Ovary (tissue), 9 donors: Measurements from ENCODE around the gene HPCA. TPM values are rescaled to one million over a fixed set of nuclear protein-coding genes. Genes with fewer than 3 reads are reported as not detected.
A peak's percentile ranks its signal among the peaks of the same experiment; 100 is the strongest.

Source experiments
- DNase-seq, 5 donors: peaks; one replicate each; pipeline ENCODE4 v3.0.0-alpha.2; 2019 to 2020
- H3K27ac ChIP-seq, 2 donors: fragments of 200-600 bp; one replicate each; pipeline versions ENCODE4 v1.5.1 to v1.8.0; 2019 to 2022
- H3K27me3 ChIP-seq: fragments of 200-600 bp; one replicate; pipeline ENCODE4 v1.8.0; 2022
- H3K36me3 ChIP-seq: fragments of 200-600 bp; sonication (generic); one replicate; pipeline ENCODE4 v1.5.1; 2019
- H3K4me1 ChIP-seq: one replicate; pipeline ENCODE4 v1.8.1; 2013; ENCODE audit warnings: mild to moderate bottlenecking, moderate library complexity; ENCODE audit not compliant: insufficient read depth
- H3K4me3 ChIP-seq: fragments of 200-600 bp; sonication (generic); one replicate; pipeline ENCODE4 v1.5.1; 2017
- H3K9me3 ChIP-seq, 2 donors: fragments of 200-600 bp in 1 of 2; sonication (generic) in 1 of 2; one replicate each; pipeline versions ENCODE4 v1.5.1 to v1.8.1; 2013 to 2019; ENCODE audit warnings: mild to moderate bottlenecking in 1 of 2, moderate library complexity in 1 of 2
- CTCF ChIP-seq, 3 donors: fragments of 450-650 bp in 2 of 3; fragments of 200-600 bp in 1 of 3; IDR thresholded peaks; one replicate each; pipeline versions ENCODE4 v1.5.1 to v1.8.0; 2016 to 2022; ENCODE audit warnings: antibody characterized with exemption in 3 of 3, mild to moderate bottlenecking in 1 of 3
- EP300 ChIP-seq: sonication (generic); formaldehyde crosslinking; IDR thresholded peaks from one replicate; pipeline ENCODE4 v1.6.1; 2017; ENCODE audit warnings: antibody characterized with exemption
- POLR2A ChIP-seq: fragments of 450-650 bp; IDR thresholded peaks from one replicate; pipeline ENCODE4 v1.6.1; 2017; ENCODE audit warnings: antibody characterized with exemption, mild to moderate bottlenecking, moderate library complexity
- WGBS, 3 donors: extraction: QIAGEN DNeasy Blood & Tissue Kit in 1 of 3; methylation state at CpG; one replicate each; pipeline versions ENCODE4 v1.1.5 to v1.1.7; 2013 to 2017; 5-methylcytosine and 5-hydroxymethylcytosine counted together
- intact Hi-C, 4 donors: fragments of 100-400 bp; cut with DNase I; formaldehyde crosslinking; loops; one replicate each; pipeline versions ENCODE4 v1.11.0 to v1.15.1; 2022 to 2023
- polyA plus RNA-seq, 2 donors: library from polyadenylated mRNA; stranded (reverse); fragments of 200-250 nt in 1 of 2; fragments of 350-450 nt in 1 of 2; fragmentation: Illumina TruSeq in 1 of 2; extraction: RNeasy Lipid Tissue Mini Kit (QIAGEN cat#74804) in 1 of 2; gene quantifications; one replicate each; pipeline ENCODE4 v1.2.3, GENCODE V29; 2013 to 2014
- total RNA-seq, 7 donors: library from RNA; depleted of rRNA in 2 of 7; stranded (reverse); fragments of >200 nt in 2 of 7; fragmentation: NEBNext Ultra II Directional in 3 of 7; extraction: Animal tissue kit (Norgen Biotek cat#: 25700) in 3 of 7; gene quantifications; one replicate each; pipeline versions ENCODE4 v1.1.0 to v1.2.4, GENCODE V29; 2016 to 2023
- donor health status: DM: no; HTN: no; CAD: no; lungs with moderate emphysema.
- donor health status: DM: no; HTN: no; CAD: no.
- donor health status: Bipolar disorder and iron deficiency.
- donor health status: DM: yes; HTN: yes; CAD: no.
- donor health status: DM: no; HTN: no; CAD: no.
- donor health status: DM: yes; HTN: yes; CAD: no.

HPCA gene
- total and polyA plus RNA-seq, 9 donors: 0.23 to 1.0 (median 0.68) TPM; not detected in 1

DNA sequence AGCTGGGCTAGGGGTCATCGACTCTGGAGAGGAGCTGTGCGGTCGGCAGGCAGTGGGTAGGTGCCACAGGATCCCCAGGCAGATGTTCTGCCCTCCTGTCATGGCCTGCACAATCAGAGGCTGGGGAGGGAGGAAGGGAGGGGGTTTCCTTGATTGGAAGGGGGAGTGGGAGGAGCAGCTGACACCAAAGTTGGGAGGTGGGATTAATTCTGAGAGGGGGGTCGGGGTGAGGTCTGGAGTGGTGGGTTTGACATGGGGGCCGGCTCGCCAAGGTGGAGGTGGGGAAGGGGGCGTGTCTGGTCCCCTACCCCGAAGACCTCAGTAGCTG, 651 bp upstream of the HPCA start:
- H3K4me1 ChIP-seq: no peaks in the 10 kb centered on the region
- TF ChIP-seq EP300 (no peak), POLR2A (no peak), CTCF (IDR thresholded peaks at IDR 0.05) (no peak)
- no peaks in the 10 kb centered on the region for H3K36me3 ChIP-seq
- no peak for DNase-seq
- H3K27ac ChIP-seq: no peak overlapping the region
- no peaks in the 10 kb centered on the region for H3K9me3 ChIP-seq
- intact Hi-C loops: no loop called here
- H3K27me3 ChIP-seq: no peaks in the 10 kb centered on the region
- no peak overlapping the region for H3K4me3 ChIP-seq
- 6 to 10% (median 6%) methylated on average over 8 of the region's 8 CpGs for WGBS, 3 donors

DNA sequence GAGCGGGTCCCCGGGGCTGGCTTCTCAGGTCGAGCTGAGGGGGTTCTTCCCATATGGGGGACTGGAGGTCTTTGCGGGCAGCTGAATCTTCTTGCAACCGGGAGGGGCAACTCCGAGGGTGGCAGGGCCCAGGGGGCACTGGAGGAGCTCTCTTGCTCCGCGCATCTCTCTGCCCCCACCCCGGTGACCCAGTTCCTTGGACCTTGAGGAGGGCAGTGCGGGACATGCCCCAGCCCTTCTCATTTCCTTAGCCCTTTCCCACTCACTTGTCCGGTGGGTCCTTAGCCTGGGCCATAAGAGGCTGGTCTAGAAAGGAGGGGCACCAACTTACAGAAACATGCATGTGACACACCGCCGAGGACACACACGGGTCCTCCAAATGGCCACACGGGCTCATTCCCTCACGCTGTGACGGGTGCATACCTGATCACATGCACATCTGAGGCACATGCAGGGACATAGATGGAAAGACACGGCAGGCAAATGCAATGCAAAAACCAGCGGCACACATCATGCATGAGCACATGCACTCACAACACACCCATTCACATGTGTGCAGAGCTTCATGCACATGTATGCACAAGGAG, 630 bp downstream of the HPCA start:
- H3K27ac ChIP-seq: no peak overlapping the region
- no peak overlapping the region for H3K4me3 ChIP-seq
- H3K36me3 ChIP-seq: no peaks in the 10 kb centered on the region
- no peak for DNase-seq
- TF ChIP-seq CTCF (IDR thresholded peaks at IDR 0.05): no peak
- no peak for TF ChIP-seq EP300
- TF ChIP-seq POLR2A: no peak
- H3K9me3 ChIP-seq: no peaks in the 10 kb centered on the region
- intact Hi-C loops: no loop called here
- 38 to 44% (median 44%) methylated on average over 18 to 19 of the region's 19 CpGs for WGBS, 3 donors
- H3K27me3 ChIP-seq: no peaks in the 10 kb centered on the region
- H3K4me1 ChIP-seq: no peaks in the 10 kb centered on the region

DNA sequence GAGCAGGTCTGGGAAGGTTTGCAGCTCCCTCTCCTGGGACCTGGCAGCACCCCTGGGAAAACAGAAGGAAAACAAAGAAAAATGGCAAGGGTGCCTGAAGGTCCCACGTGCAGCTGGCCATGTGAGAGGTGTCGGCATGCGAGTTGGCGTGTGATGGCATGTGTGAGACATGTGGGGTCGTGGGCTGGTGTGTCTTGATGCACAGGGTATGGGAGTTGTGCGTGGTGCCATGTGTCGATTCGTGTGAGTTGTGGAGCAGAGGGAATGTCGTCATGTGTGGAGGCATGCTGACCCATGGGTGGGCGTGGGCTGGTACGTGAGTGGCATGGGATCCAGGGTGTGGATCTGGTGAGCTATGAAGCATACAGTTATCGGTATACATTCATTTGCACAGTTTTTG, 1.3 kb downstream of the HPCA start:
- H3K4me1 ChIP-seq: no peaks in the 10 kb centered on the region
- no peak overlapping the region for H3K27ac ChIP-seq
- intact Hi-C loops: no loop called here
- no peak overlapping the region for H3K4me3 ChIP-seq
- no peak for TF ChIP-seq CTCF (IDR thresholded peaks at IDR 0.05)
- no peak for TF ChIP-seq POLR2A
- TF ChIP-seq EP300: no peak
- 81 to 84% (median 82%) methylated on average over 12 of the region's 12 CpGs for WGBS, 3 donors
- no peaks in the 10 kb centered on the region for H3K9me3 ChIP-seq
- H3K27me3 ChIP-seq: no peaks in the 10 kb centered on the region
- H3K36me3 ChIP-seq: no peaks in the 10 kb centered on the region
- DNase-seq: peak in 1 of 5 donors; percentile 21

GRCh38 chr1:32888134-32888533, 1.8 kb downstream of the HPCA start:
- DNase-seq: peak in 1 of 5 donors; percentile 11
- H3K4me1 ChIP-seq: no peaks in the 10 kb centered on the region
- intact Hi-C loops: no loop called here
- WGBS, 3 donors: 81 to 90% (median 86%) methylated on average over 3 of the region's 3 CpGs
- H3K36me3 ChIP-seq: no peaks in the 10 kb centered on the region
- H3K27me3 ChIP-seq: no peaks in the 10 kb centered on the region
- TF ChIP-seq EP300 (no peak), CTCF (IDR thresholded peaks at IDR 0.05) (no peak), POLR2A (no peak)
- H3K27ac ChIP-seq: no peak overlapping the region
- H3K9me3 ChIP-seq: no peaks in the 10 kb centered on the region
- no peak overlapping the region for H3K4me3 ChIP-seq
